Mesothelial cell of epicardium (in vitro differentiated cells): ENCODE measurements around the gene UBB. TPM values are rescaled to one million over a fixed set of nuclear protein-coding genes. Genes with fewer than 3 reads are reported as not detected.

ENCODE experiments used
- DNase-seq, 2 experiments: peaks; one replicate each; pipeline ENCODE4 v3.0.0; 2021; ENCODE audit warnings: low spot score in 2 of 2; ENCODE audit not compliant: unreplicated experiment in 2 of 2
- H3K27ac Mint-ChIP-seq: 2 replicates; pipeline ENCODE4 v1.8.0; 2021; ENCODE audit warnings: mixed read lengths
- H3K27me3 Mint-ChIP-seq: 2 replicates; pipeline ENCODE4 v1.8.0; 2021; ENCODE audit warnings: low read depth, mixed read lengths
- H3K36me3 Mint-ChIP-seq: 2 replicates; pipeline ENCODE4 v1.8.0; 2021; ENCODE audit warnings: mixed read lengths
- H3K4me1 Mint-ChIP-seq: 2 replicates; pipeline ENCODE4 v1.8.0; 2021; ENCODE audit warnings: mixed read lengths
- H3K4me3 Mint-ChIP-seq: 2 replicates; pipeline ENCODE4 v1.8.0; 2021; ENCODE audit warnings: mild to moderate bottlenecking, moderate library complexity, mixed read lengths
- H3K9me3 Mint-ChIP-seq: 2 replicates; pipeline ENCODE4 v1.8.0; 2021; ENCODE audit warnings: mixed read lengths
- total RNA-seq: library from RNA; stranded (reverse); gene quantifications from 3 replicates; pipeline ENCODE4 v1.2.1, GENCODE V29; 2021
- TF ChIP-seq, protein P1 (sequence below): fragments of 200-600 bp; sonication (generic); IDR thresholded peaks from one replicate; pipeline ENCODE4 v1.5.0; 2021; ENCODE audit warnings: antibody characterized with exemption; ENCODE audit not compliant: unreplicated experiment

UBB gene
- total RNA-seq, 1 donor from 2014 or later = 1,270 TPM

DNA sequence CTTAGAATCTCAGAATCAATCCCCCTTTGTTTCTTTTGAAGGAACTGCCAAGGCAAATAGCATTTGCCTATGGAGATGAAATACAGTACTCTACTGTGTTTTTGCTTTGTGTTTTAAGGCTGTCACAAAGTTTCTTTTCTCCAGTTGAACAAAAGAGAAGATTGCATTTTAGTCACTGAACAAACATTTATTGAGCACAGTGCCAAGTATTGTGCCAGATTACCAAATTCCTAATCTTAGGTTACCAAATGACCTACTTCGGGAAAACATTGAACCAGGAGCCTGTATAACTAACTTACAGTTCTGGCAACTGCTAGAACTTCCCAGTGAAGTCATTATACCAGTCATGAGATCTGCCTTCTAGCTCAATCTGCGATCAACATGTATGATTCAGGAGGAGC lies 3.0 kb upstream of the UBB start:
- no peak for DNase-seq
- H3K4me3 Mint-ChIP-seq = no peak overlapping the region
- no peaks in the 10 kb centered on the region for H3K27me3 Mint-ChIP-seq
- TF ChIP-seq, protein P1, sequence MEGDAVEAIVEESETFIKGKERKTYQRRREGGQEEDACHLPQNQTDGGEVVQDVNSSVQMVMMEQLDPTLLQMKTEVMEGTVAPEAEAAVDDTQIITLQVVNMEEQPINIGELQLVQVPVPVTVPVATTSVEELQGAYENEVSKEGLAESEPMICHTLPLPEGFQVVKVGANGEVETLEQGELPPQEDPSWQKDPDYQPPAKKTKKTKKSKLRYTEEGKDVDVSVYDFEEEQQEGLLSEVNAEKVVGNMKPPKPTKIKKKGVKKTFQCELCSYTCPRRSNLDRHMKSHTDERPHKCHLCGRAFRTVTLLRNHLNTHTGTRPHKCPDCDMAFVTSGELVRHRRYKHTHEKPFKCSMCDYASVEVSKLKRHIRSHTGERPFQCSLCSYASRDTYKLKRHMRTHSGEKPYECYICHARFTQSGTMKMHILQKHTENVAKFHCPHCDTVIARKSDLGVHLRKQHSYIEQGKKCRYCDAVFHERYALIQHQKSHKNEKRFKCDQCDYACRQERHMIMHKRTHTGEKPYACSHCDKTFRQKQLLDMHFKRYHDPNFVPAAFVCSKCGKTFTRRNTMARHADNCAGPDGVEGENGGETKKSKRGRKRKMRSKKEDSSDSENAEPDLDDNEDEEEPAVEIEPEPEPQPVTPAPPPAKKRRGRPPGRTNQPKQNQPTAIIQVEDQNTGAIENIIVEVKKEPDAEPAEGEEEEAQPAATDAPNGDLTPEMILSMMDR = no peak
- peaks cover 16% of the 10 kb centered on the region for H3K36me3 Mint-ChIP-seq
- H3K4me1 Mint-ChIP-seq = peaks cover 21% of the 10 kb centered on the region
- no peaks in the 10 kb centered on the region for H3K9me3 Mint-ChIP-seq
- H3K27ac Mint-ChIP-seq = peak overlapping the region; percentile 67

DNA sequence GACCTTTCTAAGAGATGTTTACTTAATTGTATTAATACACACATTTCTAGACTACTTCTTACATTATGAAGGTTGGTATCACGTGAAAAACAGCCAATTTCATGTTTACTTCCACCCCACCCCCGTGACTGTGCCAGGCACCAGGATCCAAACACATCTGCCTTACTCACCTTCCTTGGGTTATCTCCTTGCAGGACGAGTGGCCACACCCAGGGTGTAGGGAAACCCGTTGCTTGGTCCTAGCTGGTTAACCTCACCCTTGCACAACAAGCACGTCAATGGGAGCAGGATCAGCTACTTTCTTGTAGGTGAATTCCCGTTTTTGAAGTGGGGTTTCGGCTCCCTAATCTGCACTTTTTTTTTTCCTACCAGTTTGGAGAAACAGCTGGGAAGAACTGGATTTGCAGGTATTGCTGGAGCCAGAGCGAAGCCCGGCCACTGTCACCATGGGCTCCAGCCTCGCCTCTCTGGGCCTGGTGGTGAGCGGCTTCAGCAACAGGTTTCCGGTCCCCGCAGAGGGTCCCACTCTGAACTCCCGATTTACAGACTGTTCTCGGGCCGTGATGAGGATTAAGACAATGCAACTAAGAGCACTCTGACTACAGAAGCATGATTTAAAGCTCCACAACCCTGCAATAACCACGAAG lies 2.1 kb upstream of the UBB start:
- peaks cover 22% of the 10 kb centered on the region for H3K36me3 Mint-ChIP-seq
- H3K4me1 Mint-ChIP-seq = peaks cover 28% of the 10 kb centered on the region
- H3K4me3 Mint-ChIP-seq = no peak overlapping the region
- no peak for DNase-seq
- TF ChIP-seq, protein P1 = no peak
- H3K27ac Mint-ChIP-seq = peak overlapping the region; percentile 72
- H3K27me3 Mint-ChIP-seq = no peaks in the 10 kb centered on the region
- no peaks in the 10 kb centered on the region for H3K9me3 Mint-ChIP-seq

DNA sequence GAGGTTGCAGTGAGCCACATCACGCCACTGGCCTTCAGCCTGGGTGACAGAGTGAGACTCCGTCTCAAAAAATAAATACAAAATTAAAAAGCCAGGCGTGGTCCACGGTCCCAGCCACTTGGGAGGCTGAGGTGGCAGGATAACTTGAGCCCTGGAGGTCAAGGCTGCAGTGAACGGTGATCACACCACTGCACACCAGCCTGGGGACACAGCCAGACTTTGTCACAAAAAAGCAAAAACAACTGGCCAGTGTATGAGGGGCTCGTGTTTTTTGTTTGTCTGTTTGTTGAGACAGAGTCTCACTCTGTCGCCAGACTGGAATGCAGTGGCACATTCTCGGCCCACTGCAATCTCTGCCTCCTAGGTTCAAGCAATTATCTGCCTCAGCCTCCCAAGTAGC lies 1.2 kb upstream of the UBB start:
- no peaks in the 10 kb centered on the region for H3K27me3 Mint-ChIP-seq
- TF ChIP-seq, protein P1 = no peak

DNA sequence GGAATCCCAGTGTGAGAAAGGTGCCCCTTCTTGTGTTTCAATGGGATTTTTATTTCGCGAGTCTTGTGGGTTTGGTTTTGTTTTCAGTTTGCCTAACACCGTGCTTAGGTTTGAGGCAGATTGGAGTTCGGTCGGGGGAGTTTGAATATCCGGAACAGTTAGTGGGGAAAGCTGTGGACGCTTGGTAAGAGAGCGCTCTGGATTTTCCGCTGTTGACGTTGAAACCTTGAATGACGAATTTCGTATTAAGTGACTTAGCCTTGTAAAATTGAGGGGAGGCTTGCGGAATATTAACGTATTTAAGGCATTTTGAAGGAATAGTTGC lies 567 bp downstream of the UBB start:
- H3K9me3 Mint-ChIP-seq = no peaks in the 10 kb centered on the region
- TF ChIP-seq, protein P1 = no peak
- H3K27ac Mint-ChIP-seq = peak overlapping the region; percentile 99
- H3K4me1 Mint-ChIP-seq = peaks cover 36% of the 10 kb centered on the region
- H3K36me3 Mint-ChIP-seq = peaks cover 26% of the 10 kb centered on the region
- peak overlapping the region; percentile 94 for H3K4me3 Mint-ChIP-seq
- no peak for DNase-seq
- H3K27me3 Mint-ChIP-seq = no peaks in the 10 kb centered on the region

More for the DNA sequence above, 1.2 kb upstream of the UBB start:
- H3K9me3 Mint-ChIP-seq = no peaks in the 10 kb centered on the region
- peaks cover 36% of the 10 kb centered on the region for H3K4me1 Mint-ChIP-seq
- H3K4me3 Mint-ChIP-seq = no peak overlapping the region
- peaks cover 26% of the 10 kb centered on the region for H3K36me3 Mint-ChIP-seq
- no peak overlapping the region for H3K27ac Mint-ChIP-seq
- no peak for DNase-seq

DNA sequence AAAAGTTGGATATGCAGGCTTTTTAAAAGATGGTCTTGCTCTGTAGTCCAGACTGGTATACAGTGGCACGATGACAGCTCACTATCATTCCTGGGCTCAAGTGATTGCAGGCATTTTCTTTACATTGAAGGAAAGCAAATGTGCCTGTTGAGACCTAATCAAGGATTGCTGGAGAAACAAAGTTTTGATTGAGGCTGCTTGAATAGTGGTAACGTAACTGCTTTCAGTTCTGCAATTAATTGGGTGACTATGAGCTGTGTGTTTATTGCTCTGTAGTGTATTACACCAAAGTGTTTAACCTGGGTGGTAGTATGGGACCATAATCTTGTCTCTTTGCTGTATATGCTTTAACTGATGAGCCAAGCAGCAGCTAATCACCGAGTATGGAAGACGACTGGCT lies 2.3 kb downstream of the UBB start:
- TF ChIP-seq, protein P1 = no peak
- Mint-ChIP-seq H3K27me3 (no peaks in the 10 kb centered on the region), H3K4me1 (peaks cover 44% of the 10 kb centered on the region), H3K4me3 (peak overlapping the region; percentile 94), H3K36me3 (peaks cover 26% of the 10 kb centered on the region), H3K9me3 (no peaks in the 10 kb centered on the region), H3K27ac (peak overlapping the region; percentile 66)
- no peak for DNase-seq
